EH (cell line): ENCODE measurements around the gene AP1S3.
"Not testable (repeated sequence)": the region's sequence is repeated elsewhere in the genome, so short reads cannot be mapped to it uniquely, and the experiment has no call there.

Experiments used
- DNase-seq: peaks from one replicate; pipeline ENCODE4 v3.0.0-alpha.2; 2015; ENCODE audit warnings: low read depth

Gene AP1S3

DNA sequence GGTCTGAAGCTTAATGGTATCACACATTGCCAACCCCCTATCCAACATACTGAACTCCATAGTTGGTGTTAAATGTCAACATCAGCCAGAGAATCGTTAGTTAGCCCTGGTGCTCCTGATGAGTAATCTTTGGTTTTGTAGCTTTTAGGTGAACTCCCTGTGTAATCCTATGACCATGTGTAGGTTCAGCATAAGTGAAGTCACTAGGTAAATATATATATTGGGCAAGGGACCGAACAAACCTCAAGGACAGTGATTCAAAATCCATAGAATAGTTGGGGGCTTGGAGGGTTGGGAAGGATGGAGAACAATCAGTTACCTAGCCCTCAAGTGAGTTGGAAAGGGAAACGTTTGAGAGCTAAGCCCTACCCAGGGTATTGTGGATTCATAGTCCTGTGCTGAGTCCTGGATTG lies 16.0 kb upstream of the AP1S3 start:
- no peak for DNase-seq

GRCh38 chr2:223852281-223852795 lies 15.0 kb upstream of the AP1S3 start:
- no peak for DNase-seq

- DNase-seq: no peak
Measured at GRCh38 chr2:223847410-223847809, 10.0 kb upstream of the AP1S3 start.

DNA sequence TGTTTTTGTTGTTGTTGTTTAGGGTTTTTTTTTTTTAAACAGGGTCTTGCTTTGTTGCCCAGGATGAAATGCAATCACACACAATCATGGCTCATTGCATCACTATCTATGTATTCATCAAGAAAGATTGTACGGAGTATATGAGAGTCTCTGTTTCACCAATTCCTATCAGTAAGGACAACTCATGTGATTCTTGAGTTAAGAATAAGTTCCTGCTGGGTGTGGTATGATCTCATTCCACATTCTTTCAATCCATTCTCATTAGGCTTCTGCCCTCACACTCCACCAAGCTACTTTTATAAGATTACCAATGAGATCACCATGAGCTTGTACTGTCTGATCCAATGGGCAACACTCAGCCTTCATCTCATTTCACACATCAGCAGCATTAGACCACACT lies 9.1 kb upstream of the AP1S3 start:
- peak; percentile 94 for DNase-seq

- no peak for DNase-seq
Measured at GRCh38 chr2:223841436-223842190, 4.2 kb upstream of the AP1S3 start.

DNA sequence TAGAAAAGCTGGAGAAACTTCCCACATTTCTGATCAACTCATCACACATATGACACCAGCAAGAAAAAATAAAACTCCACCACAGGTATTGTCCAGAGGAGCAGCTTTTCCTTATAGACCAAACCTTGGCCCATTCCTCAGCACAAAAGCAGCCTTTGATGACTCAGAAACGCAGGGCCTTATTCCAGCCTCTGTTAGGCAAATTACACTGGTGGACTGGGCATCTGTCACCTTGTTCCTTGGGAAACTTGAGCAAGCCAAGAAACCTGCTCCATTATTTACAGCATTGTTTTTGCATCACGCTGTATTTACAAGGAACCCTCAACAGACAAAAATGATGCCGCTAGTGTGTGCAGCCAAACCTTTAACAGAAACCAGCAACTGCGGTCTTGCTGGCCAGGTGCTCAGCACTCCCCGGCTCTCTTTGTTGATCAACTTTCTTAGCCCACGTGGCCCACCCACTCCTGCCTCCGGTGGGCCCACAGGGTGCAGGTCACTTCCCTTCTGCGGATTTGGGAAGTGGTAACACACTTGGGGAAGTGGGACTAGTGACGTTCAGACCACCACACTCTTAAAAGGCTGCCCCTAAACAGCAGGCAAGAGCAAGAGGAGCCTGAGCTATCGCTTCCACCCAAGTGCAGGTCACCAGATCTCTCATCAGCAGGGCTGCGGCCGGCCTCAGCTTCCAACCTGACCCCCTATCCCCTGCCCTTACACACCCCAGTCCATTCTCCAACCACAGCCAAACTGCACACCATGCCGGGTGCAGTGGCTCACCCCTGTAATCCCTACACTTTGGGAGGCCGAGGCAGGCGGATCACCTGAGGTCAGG lies 1.5 kb downstream of the AP1S3 start:
- DNase-seq: no peak

- DNase-seq: no peak
Measured at GRCh38 chr2:223834431-223834830, 3.0 kb downstream of the AP1S3 start.

DNA sequence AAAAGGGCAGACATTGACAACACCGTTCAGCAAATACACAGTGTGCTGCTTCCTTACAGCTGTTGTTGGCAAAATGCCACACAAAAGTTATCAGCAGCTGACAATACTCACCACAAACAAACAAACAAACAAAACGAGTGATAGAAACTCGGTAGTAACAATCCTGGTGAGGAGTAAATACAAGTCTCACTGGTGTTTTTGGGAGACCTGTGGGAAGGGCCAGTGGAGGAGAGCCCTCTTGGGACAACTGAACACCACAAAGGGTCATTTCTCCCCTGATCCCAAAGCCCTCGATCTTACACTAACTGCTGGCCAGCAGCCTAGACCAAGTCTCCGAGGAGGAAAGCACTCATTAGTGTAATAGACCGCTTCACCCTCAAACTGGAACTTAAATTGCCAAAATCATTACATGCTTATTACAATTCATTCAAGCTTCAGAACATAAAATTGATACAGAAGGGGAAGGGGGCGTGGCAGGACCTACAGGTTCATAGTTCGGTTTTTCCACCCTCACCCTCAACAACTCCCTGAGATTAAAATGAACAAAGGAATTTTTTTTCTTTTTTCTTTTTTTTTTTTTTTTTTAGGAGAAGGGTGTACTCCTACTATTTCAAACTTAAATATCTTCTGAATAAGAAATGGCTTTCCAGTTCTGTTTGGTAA lies 5.0 kb downstream of the AP1S3 start:
- DNase-seq: no peak

DNA sequence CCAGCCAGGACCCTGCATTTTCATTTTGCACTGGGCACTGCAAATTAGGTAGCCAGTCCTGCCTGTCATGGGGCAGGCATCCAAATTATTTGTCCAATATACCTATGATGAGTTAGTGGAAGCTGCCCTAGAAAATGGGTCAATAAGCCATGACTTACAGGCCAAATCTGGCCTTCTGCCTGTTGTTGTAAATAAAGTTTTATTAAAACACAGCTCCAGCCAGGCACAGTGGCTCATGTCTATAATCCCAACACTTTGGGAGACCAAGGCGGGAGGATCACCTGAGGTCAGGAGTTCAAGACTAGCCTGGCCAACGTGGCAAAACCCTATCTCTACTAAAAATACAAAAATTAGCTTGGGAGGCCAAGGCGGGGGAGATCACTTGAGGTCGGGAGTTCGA lies 8.3 kb downstream of the AP1S3 start:
- no peak for DNase-seq

- no peak for DNase-seq
Measured at GRCh38 chr2:223828314-223828713, 9.1 kb downstream of the AP1S3 start.

DNA sequence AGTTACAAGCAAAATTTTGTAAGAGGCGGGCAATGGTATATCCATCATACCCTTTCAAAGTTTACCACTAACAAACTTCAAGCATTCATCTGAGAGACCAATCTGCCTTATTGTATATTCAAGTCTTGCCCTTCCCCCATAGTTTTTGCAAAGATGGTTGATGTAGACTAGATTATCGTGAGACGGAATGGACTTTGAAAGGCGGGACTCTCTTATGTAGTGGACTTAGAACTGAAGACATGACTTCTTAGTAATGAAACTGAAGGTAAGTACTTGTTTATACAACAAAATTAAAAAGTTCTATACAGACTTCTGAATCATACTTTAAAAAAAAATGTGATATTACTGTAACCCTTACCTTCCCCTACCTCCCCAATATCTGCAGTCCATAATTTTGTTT lies 10.4 kb downstream of the AP1S3 start:
- DNase-seq: no peak

DNA sequence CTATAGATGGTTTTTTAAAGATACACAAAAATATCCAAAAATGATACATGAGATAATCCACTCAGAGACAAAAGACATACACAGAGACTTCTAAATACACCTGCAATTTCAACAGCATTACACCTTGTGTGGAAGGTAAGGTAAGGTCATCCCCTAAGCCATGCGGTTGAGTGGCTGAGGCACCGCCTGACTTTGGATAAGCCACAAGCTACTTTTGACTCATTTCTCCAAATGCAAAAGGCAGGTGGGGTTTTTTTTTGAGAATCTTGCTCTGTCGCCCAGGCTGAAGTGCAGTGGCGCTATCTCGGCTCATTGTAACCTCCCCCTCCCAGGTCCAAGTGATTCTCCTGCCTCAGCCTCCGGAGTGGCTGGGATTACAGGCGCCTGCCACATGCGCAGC lies 13.1 kb downstream of the AP1S3 start:
- DNase-seq: no peak

DNA sequence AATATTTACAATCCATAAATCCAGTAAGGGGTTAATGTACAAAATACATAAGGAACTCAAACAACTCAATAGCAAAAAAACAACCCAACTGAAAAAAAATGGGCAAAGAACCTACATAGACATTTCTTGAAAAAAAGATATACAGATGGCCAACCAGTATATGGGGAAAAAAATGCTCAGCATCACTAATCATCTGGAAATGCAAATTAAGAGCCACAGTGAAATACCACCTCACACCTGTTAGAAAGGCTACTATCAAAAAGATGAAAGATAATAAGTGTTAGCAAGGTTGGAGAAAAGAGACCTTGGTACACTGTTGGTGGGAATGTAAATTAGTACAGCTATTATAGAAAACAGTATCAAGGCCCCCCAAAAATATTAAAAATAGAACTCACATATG lies 14.6 kb downstream of the AP1S3 start:
- DNase-seq: no peak

GRCh38 chr2:223820549-223820948 lies 16.8 kb downstream of the AP1S3 start:
- no peak for DNase-seq

GRCh38 chr2:223819891-223820290 lies 17.5 kb downstream of the AP1S3 start:
- DNase-seq: no peak

- DNase-seq: peak; percentile 25
Measured at GRCh38 chr2:223815884-223816570, 21.4 kb downstream of the AP1S3 start.

- peak; percentile 95 for DNase-seq
Measured at GRCh38 chr2:223815186-223815883, 22.0 kb downstream of the AP1S3 start.

DNA sequence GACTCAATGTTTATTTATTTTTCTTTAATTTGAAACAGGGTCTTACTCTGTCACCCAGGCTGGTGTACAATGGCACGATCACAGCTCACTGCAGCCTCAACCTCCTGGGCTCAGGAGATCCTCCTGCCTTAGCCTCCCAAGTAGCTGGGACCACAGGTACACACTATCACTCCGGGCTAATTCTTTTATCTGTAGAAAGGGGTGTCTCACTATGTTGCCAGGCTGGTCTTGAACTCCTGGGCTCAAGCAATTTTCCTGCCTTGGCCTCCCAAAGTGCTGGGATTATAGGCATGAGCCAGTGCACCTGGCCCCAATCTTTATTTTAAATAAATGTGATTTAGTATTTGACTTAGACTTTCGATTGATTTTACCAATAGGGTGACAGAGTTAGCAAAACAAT lies 22.6 kb downstream of the AP1S3 start:
- not testable (repeated sequence) for DNase-seq

DNA sequence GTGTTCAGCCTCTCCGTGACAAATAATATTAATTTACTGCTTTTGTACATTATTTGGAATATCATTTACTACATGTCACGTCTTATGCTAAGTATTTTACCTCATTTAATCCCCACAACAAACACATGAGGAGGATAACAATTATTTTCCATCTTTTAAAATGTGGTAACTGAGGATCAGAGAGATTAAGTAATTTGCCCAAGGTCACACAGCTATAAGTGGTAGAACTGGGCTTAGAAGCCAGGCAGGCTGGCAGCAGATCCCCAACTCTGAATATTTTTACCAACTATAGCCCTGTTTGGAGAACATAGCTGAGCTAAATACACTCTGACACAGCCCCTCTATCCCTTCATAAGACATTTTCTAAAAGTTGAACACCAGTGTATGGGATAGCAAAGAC lies 24.1 kb downstream of the AP1S3 start:
- DNase-seq: no peak

DNA sequence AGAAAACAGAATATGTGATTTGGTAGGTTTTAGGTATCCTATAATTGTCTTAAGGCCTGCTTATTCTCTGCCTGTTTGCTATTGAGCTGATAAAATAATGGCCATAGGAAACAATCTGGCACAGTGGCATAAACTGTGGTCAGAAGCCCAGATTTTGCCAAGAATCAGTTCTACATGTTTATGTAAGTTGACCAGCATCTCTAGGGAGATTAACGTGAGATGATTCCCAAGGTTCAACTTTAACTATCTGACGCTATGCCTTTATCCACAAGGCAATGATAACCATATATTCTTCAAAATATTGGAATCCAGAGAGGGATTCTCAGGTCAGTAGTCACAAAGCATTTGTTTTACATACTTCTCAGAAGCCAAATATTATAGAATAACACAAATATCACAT lies 25.6 kb downstream of the AP1S3 start:
- no peak for DNase-seq

DNA sequence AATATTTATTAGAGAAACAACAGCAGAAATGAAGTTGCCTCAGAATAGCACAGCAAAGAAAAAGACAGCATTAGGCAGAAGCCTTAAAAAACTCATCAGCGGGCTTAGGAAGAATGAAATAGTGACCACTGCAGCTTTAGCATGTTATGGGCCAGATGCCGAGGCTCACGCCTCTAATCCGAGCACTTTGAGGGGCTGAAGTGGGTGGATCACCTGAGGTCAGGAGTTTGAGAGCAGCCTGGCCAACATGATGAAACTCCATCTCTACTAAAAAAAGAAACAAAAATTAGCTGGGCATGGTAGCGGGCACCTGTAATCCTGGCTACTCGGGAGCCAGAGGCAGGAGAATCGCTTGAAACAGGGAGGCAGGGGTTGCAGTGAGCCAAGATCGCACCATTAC lies 32.4 kb downstream of the AP1S3 start:
- no peak for DNase-seq

- no peak for DNase-seq
Measured at GRCh38 chr2:223801736-223802135, 35.6 kb downstream of the AP1S3 start.
